Large intestine (tissue), 3 donors: Measurements from ENCODE around the gene PTPRM. TPM values are rescaled to one million over a fixed set of nuclear protein-coding genes. Genes with fewer than 3 reads are reported as not detected.
"Not testable (repeated sequence)": the region's sequence is repeated elsewhere in the genome, so short reads cannot be mapped to it uniquely, and the experiment has no call there.

ENCODE experiments used
- DNase-seq, 2 donors: peaks; one replicate each; pipeline versions ENCODE4 v3.0.0 to v3.0.0-alpha.2; 2013
- H3K27ac ChIP-seq: one replicate; pipeline ENCODE4 v1.5.1; 2013; ENCODE audit warnings: low read length
- H3K27me3 ChIP-seq: 2 replicates; pipeline ENCODE4 v1.6.1; 2013; ENCODE audit warnings: low read length; ENCODE audit not compliant: control insufficient read depth, insufficient read depth
- H3K36me3 ChIP-seq: 2 replicates; pipeline ENCODE4 v1.6.1; 2013; ENCODE audit warnings: low read length; ENCODE audit not compliant: control insufficient read depth, insufficient read depth
- H3K4me1 ChIP-seq: one replicate; pipeline ENCODE4 v1.6.1; 2013; ENCODE audit warnings: low read length; ENCODE audit not compliant: control insufficient read depth, insufficient read depth
- H3K4me3 ChIP-seq: one replicate; pipeline ENCODE4 v1.5.1; 2013; ENCODE audit warnings: low read length
- H3K9me3 ChIP-seq: one replicate; pipeline ENCODE4 v1.6.1; 2013; ENCODE audit warnings: mild to moderate bottlenecking, low read depth, low read length, moderate library complexity; ENCODE audit not compliant: control insufficient read depth
- WGBS: methylation state at CpG from one replicate; pipeline ENCODE4 v1.1.5; 2013; ENCODE audit warnings: low lambda C conversion rate; ENCODE audit not compliant: insufficient coverage; 5-methylcytosine and 5-hydroxymethylcytosine counted together
- polyA plus RNA-seq: library from polyadenylated mRNA; unstranded; fragments of 120-200 nt; gene quantifications from one replicate; pipeline ENCODE4 v1.2.1, GENCODE V29; 2013

The PTPRM gene
- polyA plus RNA-seq, 1 donor: 27.2 TPM

- H3K27ac ChIP-seq: no peak overlapping the region
- H3K36me3 ChIP-seq: no peaks in the 10 kb centered on the region
- no peak overlapping the region for H3K4me3 ChIP-seq
- H3K27me3 ChIP-seq: no peaks in the 10 kb centered on the region
- 50% methylated on average over 2 of the region's 7 CpGs for WGBS
- DNase-seq: no peak
- peaks cover under 1% of the 10 kb centered on the region for H3K9me3 ChIP-seq
- no peaks in the 10 kb centered on the region for H3K4me1 ChIP-seq
These were observed 866.7 kb downstream of the PTPRM start for GRCh38 chr18:8433771-8434170.

GRCh38 chr18:8435376-8435775 lies 868.3 kb downstream of the PTPRM start:
- 60% methylated on average over 1 of the region's 14 CpGs for WGBS

GRCh38 chr18:8439055-8439454 lies 871.9 kb downstream of the PTPRM start:
- no peaks in the 10 kb centered on the region for H3K27me3 ChIP-seq
- no CpG with 5 or more reads among the region's 5 CpGs for WGBS
- H3K9me3 ChIP-seq: peaks cover 3% of the 10 kb centered on the region
- H3K4me1 ChIP-seq: no peaks in the 10 kb centered on the region
- no peak overlapping the region for H3K4me3 ChIP-seq
- DNase-seq: no peak
- H3K27ac ChIP-seq: no peak overlapping the region
- no peaks in the 10 kb centered on the region for H3K36me3 ChIP-seq

More at GRCh38 chr18:8435376-8435775, 868.3 kb downstream of the PTPRM start:
- no peak overlapping the region for H3K4me3 ChIP-seq
- no peak overlapping the region for H3K27ac ChIP-seq
- H3K27me3 ChIP-seq: no peaks in the 10 kb centered on the region
- no peaks in the 10 kb centered on the region for H3K4me1 ChIP-seq
- no peaks in the 10 kb centered on the region for H3K36me3 ChIP-seq
- DNase-seq: no peak
- H3K9me3 ChIP-seq: peaks cover 3% of the 10 kb centered on the region

- peaks cover 3% of the 10 kb centered on the region for H3K9me3 ChIP-seq
- no peaks in the 10 kb centered on the region for H3K4me1 ChIP-seq
- DNase-seq: no peak
- no peak overlapping the region for H3K4me3 ChIP-seq
- WGBS: no CpG with 5 or more reads among the region's 1 CpG
- no peaks in the 10 kb centered on the region for H3K36me3 ChIP-seq
- no peaks in the 10 kb centered on the region for H3K27me3 ChIP-seq
- H3K27ac ChIP-seq: no peak overlapping the region
These were observed 876.4 kb downstream of the PTPRM start for GRCh38 chr18:8443505-8443904.

- WGBS: 65% methylated on average over 2 of the region's 5 CpGs
- not testable (repeated sequence) for H3K27ac ChIP-seq, H3K4me3 ChIP-seq, H3K36me3 ChIP-seq, H3K9me3 ChIP-seq, DNase-seq, H3K27me3 ChIP-seq, H3K4me1 ChIP-seq
These were observed 879.8 kb downstream of the PTPRM start for GRCh38 chr18:8446936-8447335.

- no peak for DNase-seq
- H3K9me3 ChIP-seq: no peaks in the 10 kb centered on the region
- no peaks in the 10 kb centered on the region for H3K27me3 ChIP-seq
- no peaks in the 10 kb centered on the region for H3K4me1 ChIP-seq
- H3K27ac ChIP-seq: no peak overlapping the region
- no peaks in the 10 kb centered on the region for H3K36me3 ChIP-seq
- WGBS: no CpG with 5 or more reads among the region's 7 CpGs
- H3K4me3 ChIP-seq: no peak overlapping the region
These were observed 881.0 kb downstream of the PTPRM start for GRCh38 chr18:8448130-8448529.

GRCh38 chr18:8450013-8450412 lies 882.9 kb downstream of the PTPRM start:
- Histone ChIP-seq H3K9me3 (no peaks in the 10 kb centered on the region), H3K27me3 (no peaks in the 10 kb centered on the region), H3K4me1 (no peaks in the 10 kb centered on the region), H3K36me3 (no peaks in the 10 kb centered on the region), H3K27ac (no peak overlapping the region), H3K4me3 (no peak overlapping the region)
- no CpG with 5 or more reads among the region's 5 CpGs for WGBS
- DNase-seq: no peak

- no peaks in the 10 kb centered on the region for H3K36me3 ChIP-seq
- H3K27me3 ChIP-seq: no peaks in the 10 kb centered on the region
- no peak overlapping the region for H3K27ac ChIP-seq
- H3K4me1 ChIP-seq: no peaks in the 10 kb centered on the region
- no peak for DNase-seq
- no peak overlapping the region for H3K4me3 ChIP-seq
- WGBS: no CpG with 5 or more reads among the region's 13 CpGs
- H3K9me3 ChIP-seq: no peaks in the 10 kb centered on the region
These were observed 884.0 kb downstream of the PTPRM start for GRCh38 chr18:8450898-8451665.

GRCh38 chr18:8453528-8453927 lies 886.4 kb downstream of the PTPRM start:
- Histone ChIP-seq H3K27me3 (no peaks in the 10 kb centered on the region), H3K27ac (no peak overlapping the region), H3K36me3 (no peaks in the 10 kb centered on the region), H3K4me3 (no peak overlapping the region), H3K4me1 (no peaks in the 10 kb centered on the region), H3K9me3 (no peaks in the 10 kb centered on the region)
- DNase-seq: no peak
- no CpG with 5 or more reads among the region's 3 CpGs for WGBS

- H3K36me3 ChIP-seq: no peaks in the 10 kb centered on the region
- no peaks in the 10 kb centered on the region for H3K9me3 ChIP-seq
- no peak overlapping the region for H3K27ac ChIP-seq
- no peak for DNase-seq
- no peaks in the 10 kb centered on the region for H3K27me3 ChIP-seq
- H3K4me1 ChIP-seq: no peaks in the 10 kb centered on the region
- H3K4me3 ChIP-seq: no peak overlapping the region
- no CpG with 5 or more reads among the region's 1 CpG for WGBS
These were observed 887.0 kb downstream of the PTPRM start for GRCh38 chr18:8454136-8454535.
